HG03457 (cell line): ENCODE results near the gene P4HA1.

ENCODE experiments used
- ATAC-seq: cut with Tn5 transposase; IDR thresholded peaks from one replicate; pipeline ENCODE4 v1.9.1; 2021; ENCODE audit warnings: moderate number of reproducible peaks; ENCODE audit not compliant: unreplicated experiment

P4HA1 gene

GRCh38 chr10:73094986-73095480, 1.6 kb downstream of the P4HA1 start:
- no peak for ATAC-seq

- ATAC-seq: no peak
Observed at GRCh38 chr10:73093922-73094850, 2.5 kb downstream of the P4HA1 start.

GRCh38 chr10:73092830-73093229, 3.8 kb downstream of the P4HA1 start:
- no peak for ATAC-seq

DNA sequence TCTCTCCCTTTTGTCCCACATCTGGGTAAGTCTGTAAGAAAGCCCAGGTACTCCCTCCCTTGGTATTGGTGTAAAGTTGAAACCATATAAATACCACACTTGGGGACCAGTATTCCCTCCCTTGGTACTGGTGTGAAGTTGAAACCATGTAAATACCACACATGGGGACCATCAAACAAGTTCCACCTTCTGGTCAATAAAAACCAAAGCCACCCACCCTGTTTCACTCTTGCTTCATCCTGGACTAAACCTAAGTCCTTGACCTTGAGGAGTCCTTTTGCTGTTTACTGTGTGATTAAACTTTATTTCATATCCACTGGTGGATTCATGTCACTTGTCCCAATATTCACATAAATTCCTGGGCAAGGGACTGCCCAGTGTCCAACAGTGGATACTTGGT, 8.4 kb downstream of the P4HA1 start:
- no peak for ATAC-seq

DNA sequence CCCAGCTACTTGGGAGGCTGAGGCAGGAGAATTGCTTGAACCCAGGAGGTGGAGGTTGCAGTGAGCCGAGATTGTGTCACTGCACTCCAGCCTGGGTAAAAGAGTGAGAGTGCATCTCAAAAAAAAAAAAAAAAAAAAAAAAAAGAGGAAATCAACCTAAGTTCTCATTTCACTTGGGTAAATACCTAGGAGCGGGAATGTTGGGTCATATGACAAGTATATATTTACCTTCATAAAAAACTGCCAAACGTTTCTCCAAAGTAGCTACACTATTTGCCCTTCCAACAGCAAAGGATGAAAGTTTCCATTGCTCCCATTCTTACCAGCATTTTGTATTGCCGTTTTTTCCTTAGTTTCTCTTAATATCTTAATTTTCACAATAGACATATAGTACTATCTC, 9.8 kb downstream of the P4HA1 start:
- no peak for ATAC-seq

GRCh38 chr10:73084209-73084608, 12.5 kb downstream of the P4HA1 start:
- ATAC-seq: no peak

DNA sequence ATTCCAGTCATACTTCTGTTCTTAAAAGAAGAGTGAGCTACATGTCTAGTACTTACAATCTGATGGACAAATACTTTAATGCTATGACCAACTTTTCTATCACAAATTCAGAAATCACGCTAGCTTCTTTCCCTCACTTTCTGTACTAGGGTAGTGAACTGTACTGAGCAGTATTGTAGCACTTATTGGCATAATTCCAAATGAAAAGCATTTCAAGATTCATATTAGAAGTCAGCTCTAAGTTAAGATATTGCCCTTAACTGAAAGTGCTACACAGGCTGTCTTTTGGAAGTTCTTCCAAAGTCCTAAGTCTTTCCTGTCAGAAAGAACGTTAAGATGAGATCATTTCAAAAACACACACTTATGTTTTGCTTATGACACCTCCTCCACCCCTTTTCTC, 13.4 kb downstream of the P4HA1 start:
- no peak for ATAC-seq

GRCh38 chr10:73079779-73080541, 16.7 kb downstream of the P4HA1 start:
- ATAC-seq: no peak

DNA sequence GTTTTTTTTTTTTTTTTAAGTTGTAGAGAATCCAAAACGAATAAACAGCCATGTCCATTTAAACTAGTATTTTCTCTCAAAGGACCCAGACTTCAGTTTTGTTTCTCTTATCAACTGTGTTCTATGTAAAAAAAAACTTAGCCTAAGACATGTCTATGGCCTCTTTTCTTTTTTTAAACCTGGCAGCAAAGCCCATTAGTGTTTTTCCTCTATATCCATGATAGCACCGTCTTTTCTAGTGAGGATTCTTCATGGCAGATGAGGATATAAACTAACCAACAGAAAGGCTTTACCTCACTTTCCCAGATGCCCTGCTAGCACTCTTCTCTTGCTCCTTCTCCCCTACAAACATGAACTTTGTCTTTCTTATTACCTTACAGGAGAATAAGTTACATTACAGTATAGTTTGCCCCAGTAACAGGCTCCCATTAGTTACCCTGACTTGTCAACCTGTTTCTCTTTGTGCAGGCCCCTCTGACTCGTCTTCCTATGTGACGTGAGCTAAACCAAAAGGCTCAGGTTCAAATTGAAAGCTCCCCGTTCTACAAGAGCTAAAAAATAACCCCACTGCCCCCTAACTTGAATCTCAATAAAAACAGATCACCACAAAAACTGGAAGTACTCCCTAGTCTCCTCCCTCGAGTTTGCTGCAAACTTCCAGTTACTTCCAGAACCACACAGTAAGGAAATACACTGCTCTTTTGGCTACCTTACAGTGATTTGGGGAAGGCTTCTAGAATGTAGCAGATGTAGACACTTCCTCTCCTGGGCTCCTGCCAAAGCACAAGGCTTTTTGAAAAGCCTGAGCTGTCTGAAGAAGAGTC, 20.1 kb downstream of the P4HA1 start:
- no peak for ATAC-seq

GRCh38 chr10:73075829-73076228, 20.8 kb downstream of the P4HA1 start:
- ATAC-seq: no peak

- no peak for ATAC-seq
Observed at GRCh38 chr10:73073627-73074026, 23.0 kb downstream of the P4HA1 start.

DNA sequence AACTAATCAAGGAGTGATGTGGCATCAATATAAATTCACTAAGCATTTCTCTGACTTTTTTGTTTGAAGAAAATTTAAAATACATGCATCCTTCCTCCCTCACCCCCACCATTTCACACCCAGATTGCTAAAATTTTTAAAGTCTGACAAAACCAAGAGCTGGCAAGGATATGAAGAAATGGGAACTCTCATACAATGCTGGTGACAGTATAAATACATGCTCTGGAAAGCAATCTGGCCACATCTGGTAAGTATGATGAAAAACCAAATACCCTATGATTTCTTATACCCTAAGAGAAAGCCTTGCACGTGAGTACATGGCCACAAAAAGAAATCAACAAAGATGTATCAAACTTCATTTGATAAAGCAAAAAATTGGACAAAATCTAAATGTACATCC, 31.2 kb downstream of the P4HA1 start:
- no peak for ATAC-seq

GRCh38 chr10:73061743-73062142, 34.9 kb downstream of the P4HA1 start:
- ATAC-seq: no peak

DNA sequence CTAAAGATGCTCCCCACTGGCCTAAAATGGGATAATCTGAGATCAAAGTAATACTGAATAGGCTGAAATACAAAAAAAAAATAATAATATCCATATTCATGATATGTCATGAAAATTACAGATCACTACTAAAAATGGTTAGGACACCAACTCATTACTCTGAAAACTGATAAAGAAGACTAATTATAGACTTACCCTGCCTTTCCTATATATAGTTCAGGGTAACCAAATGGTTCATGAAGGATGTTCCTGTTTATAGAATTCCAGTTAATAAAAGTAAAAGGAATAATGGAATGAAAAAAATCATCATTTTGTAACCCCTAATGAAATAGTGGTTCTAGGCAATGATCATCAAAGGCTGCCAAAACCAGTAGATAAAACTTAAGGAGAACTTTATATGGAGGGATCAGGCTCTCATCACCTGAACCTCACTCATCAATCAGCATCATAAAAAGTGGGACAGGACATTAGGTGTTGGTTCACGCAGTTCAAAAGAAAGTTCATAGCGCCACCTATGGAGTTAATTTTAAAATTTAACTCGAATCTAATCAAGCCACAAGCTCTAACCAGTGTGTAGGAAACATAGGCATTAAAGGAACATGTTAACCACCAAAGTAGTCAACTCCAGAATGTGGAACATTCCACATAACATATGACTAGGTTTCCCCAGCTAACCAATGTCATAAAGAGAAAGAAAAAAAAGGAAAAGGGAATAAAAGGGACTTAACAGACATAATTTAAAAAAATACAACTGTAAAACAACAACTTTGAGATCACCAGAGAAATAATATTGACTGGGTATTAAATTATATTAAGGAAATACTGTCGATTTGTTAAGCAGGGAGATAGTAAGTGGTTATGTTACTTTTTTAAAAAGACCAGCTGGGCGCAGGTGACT, 35.7 kb downstream of the P4HA1 start:
- no peak for ATAC-seq

DNA sequence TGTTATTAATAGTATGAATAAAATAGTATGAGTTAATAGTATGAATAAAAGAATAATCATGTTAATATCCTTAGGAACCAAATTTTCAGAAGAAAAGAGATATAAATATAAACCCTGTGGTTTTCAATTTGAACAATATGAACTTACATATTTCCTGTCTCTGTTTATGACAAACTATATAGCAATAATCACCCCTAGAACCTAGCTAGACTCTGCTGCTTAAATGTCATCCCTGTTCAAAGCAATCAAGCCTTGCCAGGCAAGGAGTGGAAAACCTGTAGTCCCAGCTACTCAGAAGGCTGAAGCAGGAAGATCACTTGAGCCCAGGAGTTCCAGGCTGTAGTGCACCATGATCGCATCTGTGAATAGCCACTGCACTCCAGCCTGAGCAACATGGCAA, 36.5 kb downstream of the P4HA1 start:
- no peak for ATAC-seq

- no peak for ATAC-seq
Observed at GRCh38 chr10:73058057-73058591, 38.5 kb downstream of the P4HA1 start.

DNA sequence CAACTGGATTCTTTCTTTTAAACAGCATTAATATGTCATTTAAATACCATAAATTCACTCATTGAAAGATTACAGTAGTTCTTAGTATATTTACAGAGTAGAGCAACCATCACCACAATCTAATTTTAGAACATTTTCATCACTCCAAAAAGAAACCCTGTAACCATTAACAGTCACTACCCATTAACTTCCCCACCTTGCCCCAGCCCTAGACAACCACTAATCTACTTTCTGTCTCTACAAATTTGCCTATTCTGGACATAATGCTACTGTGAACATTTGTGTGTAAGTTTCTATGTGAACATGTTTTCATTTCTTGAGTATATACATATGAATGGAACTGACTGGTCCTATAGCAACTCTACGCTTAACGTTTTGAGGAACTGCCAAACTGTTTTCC, 42.4 kb downstream of the P4HA1 start:
- peak; percentile 85 for ATAC-seq

- ATAC-seq: no peak
Observed at GRCh38 chr10:73053275-73053674, 43.4 kb downstream of the P4HA1 start.

DNA sequence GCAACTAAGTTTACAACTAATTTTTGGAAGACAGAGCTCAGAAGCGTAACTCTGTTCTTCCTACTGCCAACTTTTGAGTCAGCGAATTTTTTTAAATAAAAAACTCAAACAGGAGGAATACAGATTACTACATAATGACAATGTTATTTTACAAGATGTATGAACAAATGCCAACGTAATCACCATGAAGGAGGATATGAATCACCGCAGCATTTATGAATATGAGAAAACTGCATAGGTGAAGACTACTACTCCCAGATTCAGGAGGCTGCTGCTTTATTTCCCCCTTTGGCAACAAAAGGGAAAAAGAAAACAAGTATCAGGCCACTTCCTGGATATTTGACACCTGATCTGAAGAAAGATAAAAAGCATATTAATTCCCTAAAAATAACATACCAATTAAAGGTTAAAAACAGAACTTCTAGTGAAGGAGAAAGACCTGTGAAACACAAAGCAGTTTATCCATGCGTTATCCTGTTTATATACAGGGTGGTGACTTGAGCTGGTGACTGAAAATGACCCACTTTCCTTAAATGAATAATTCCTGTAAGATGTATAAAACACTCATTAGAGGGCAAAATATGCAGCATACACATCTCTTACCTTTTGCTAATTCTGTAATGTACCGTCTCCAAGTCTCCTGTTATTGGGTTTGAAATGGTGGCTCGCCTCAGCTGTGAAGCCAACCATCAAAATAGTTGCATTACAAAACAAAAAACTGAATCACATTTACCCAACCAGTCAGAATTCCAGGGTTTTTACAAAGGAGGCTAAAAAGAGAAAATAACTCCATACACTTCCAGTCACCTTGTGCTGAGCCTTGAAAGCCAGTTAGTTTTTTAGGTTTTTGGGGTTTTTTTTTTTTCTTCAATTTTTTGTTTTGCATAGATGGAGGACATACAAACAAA, 52.0 kb downstream of the P4HA1 start:
- ATAC-seq: no peak
